GM18499 (cell line): ENCODE data around the gene CLDN4.

Experiments used
- ATAC-seq: cut with Tn5 transposase; IDR thresholded peaks from one replicate; pipeline ENCODE4 v1.9.1; 2021; ENCODE audit warnings: moderate number of reproducible peaks; ENCODE audit not compliant: insufficient read depth, unreplicated experiment

The CLDN4 gene

GRCh38 chr7:73871163-73872011 lies 40.6 kb downstream of the CLDN4 start:
- no peak for ATAC-seq

DNA sequence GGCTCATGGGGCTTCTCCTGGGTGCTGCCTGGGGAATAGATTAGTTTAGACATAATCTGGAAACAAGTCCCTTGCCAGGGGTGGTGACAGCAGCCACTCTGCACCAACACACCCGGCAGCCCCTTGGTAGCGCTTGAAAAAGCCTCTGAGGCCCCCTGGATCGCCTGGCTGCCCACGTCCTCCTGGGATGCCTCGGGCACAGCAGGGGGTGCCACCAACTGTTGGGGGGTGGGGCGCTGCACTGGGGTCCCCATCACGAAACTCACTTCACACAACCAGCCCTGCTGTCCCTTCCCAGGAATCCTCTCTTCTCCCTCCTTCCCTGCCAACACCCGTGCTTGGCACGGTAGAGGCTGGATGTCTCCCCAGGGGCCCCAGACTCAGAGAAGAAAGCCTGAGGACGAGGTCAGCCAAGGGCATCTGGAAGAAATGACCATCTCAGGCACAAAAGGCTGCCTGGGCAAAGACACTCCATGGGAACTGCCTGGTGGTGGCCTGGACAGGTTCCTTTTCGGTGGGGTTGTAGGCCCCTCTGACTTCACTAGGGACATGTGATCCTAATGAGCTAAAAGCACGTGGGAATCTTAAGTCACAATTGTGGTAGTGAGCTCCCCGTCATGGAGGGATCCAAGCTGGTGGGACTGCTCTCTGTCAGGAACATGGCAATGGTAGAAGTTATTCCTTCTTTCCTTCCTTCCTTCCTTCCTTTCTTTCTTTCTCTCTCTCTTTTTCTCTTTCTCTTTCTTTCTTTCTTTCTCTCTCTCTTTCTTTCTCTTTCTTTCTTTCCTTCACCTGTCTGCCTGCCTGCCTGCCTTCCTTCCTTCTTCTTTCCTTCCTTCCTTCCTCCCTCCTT lies 41.5 kb downstream of the CLDN4 start:
- ATAC-seq, result no peak

GRCh38 chr7:73876361-73876760 lies 45.6 kb downstream of the CLDN4 start:
- ATAC-seq, result no peak

DNA sequence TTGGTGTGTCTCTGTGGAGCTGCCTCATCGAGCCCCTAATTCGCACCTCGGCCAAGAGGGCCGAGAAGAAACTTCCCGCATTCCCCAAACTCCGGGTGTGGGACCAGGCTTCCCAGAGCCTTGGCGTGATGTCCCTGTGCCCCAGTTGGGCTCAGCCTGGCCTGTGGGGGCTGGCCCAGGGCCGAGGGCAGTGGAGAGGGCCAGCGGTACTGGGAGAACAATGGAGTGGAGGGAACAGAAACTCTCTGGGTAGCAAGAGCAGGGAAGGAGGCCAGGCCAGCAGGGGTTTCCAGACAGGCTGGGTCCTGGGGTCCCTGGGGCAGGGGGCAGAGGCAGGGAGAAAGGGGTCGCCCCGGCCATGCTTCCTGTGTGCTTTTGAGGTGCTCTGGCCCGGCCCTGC lies 46.2 kb downstream of the CLDN4 start:
- no peak for ATAC-seq

DNA sequence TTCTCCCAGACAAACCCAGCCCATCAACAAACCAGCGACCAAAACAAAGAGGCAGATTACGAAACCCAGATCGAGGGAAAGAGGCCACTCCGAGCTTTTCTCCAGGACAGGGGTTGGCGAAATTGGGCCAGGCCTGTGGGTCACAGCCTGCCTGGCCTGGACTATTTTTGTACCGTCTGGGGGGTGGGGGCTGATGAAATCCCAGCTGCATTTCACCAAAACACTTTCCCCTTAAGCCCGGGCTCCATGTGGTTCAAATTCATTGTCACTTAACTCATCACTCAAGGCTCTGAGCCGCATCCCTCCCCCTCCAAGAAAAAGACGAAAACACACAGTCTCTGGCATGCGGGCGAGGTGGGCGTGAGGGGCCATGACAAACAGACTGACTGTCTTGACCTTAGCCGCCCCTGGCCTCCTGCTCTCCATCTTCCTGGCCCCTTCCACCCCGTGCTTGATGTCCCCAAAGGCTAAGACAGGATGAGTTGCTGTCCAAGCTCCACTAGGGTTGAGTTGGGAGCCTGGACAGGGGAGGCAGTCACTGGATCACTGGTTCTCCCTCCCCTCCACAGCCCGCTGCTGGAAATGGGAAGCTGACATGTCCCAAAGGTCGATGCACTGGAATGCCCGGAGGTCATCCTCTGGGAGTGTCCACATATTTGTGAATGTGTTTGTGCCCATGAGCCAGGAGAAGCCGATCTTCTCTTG lies 49.3 kb downstream of the CLDN4 start:
- ATAC-seq, result no peak

- ATAC-seq, result no peak
Measured at GRCh38 chr7:73880755-73881328, 50.0 kb downstream of the CLDN4 start.

GRCh38 chr7:73881352-73882046 lies 50.7 kb downstream of the CLDN4 start:
- no peak for ATAC-seq

DNA sequence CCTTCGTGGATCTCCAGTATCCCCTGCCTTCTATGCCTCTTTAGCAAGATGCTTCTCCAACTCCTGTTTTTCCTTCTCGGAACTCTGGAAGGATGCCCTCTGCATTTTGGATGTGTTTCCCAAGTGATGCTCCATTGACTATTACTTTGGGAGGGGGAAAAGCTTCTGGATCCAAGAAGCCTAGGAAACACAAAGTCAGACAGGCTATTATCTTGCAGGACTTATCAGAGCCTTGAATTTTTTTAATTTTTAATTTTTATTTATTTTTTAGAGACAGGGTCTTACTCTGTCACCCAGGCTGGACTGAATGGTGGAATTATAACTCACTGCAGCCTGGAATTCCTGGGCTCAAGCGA lies 51.2 kb downstream of the CLDN4 start:
- no peak for ATAC-seq
